ENCODE results near the gene PGS1. TPM values are rescaled to one million over a fixed set of nuclear protein-coding genes. Genes with fewer than 3 reads are reported as not detected.

The PGS1 gene
- total RNA-seq, 1 experiment from 2014 or later: 25.7 TPM

DNA sequence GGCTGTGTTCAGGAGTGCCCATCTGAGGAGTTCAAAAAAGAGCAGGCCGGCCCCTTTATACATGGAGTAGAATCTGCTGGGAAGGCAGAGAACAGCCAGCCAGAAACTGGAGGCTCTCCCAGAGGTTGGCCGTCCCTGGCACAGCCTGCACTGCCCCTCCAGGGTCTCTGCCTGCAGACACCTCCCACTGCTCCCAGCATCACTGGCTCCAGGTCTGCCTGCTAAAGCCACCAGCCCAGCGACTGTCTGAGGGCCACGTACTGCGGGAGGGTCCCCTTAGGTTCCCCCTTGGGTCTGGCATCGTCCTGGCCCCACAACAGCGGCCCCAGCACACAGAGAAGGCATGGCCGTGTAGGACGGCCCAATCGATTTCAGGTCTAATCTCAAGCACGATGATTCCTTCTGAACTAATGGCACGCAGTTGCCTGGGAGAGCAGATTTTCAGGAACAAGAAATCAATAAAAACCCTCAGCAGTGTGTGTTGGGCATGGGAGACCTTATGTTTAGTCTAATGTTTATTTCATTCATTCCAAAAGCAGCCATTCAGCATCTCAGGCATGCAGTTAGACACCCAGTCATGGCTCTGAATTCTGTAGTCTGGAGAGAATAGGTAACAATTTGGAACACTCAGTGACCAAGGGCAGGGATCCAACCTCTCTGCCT lies 95.6 kb downstream of the PGS1 start:
- CTCF ChIA-PET: no interaction called here
- POLR2A ChIA-PET: no interaction called here
- TF ChIP-seq, protein P1, sequence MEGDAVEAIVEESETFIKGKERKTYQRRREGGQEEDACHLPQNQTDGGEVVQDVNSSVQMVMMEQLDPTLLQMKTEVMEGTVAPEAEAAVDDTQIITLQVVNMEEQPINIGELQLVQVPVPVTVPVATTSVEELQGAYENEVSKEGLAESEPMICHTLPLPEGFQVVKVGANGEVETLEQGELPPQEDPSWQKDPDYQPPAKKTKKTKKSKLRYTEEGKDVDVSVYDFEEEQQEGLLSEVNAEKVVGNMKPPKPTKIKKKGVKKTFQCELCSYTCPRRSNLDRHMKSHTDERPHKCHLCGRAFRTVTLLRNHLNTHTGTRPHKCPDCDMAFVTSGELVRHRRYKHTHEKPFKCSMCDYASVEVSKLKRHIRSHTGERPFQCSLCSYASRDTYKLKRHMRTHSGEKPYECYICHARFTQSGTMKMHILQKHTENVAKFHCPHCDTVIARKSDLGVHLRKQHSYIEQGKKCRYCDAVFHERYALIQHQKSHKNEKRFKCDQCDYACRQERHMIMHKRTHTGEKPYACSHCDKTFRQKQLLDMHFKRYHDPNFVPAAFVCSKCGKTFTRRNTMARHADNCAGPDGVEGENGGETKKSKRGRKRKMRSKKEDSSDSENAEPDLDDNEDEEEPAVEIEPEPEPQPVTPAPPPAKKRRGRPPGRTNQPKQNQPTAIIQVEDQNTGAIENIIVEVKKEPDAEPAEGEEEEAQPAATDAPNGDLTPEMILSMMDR (IDR thresholded peaks at IDR 0.05; ENCODE audit: unreplicated experiment): no peak
- no TSS peak for BruUV-seq (replicated peaks)
- Mint-ChIP-seq H3K27ac (ENCODE audit: low read depth, unreplicated experiment) (no peak overlapping the region), H3K4me3 (ENCODE audit: unreplicated experiment) (no peak overlapping the region), H3K36me3 (ENCODE audit: insufficient read depth, unreplicated experiment) (no peaks in the 10 kb centered on the region), H3K9me3 (ENCODE audit: unreplicated experiment) (no peaks in the 10 kb centered on the region), H3K27me3 (ENCODE audit: insufficient read depth, unreplicated experiment) (no peaks in the 10 kb centered on the region), H3K4me1 (ENCODE audit: insufficient read depth, unreplicated experiment) (no peaks in the 10 kb centered on the region)
- intact Hi-C loops (cut with micrococcal nuclease): no loop called here
- DNase-seq (ENCODE audit: unreplicated experiment): no peak

Other genes starting within 250 kb of the PGS1 start
- 3.1 and 7.3 TPM in 2 replicates for gene TMC6, start 249.9 kb upstream of the PGS1 start, total RNA-seq (2022)
- not detected in 2 replicates for gene TMC8, start 247.9 kb upstream of the PGS1 start, total RNA-seq (2022)
- gene C17orf99, start 232.3 kb upstream of the PGS1 start, total RNA-seq (2022): not detected in 2 replicates
- gene SYNGR2, start 210.1 kb upstream of the PGS1 start, total RNA-seq (2022): 52.2 and 54.2 TPM in 2 replicates
- 8.5 and 21.4 TPM in 2 replicates for gene TK1, start 191.6 kb upstream of the PGS1 start, total RNA-seq (2022)
- gene AFMID, start 191.3 kb upstream of the PGS1 start, total RNA-seq (2022): 18.7 and 22.2 TPM in 2 replicates
- 24.6 and 45.6 TPM in 2 replicates for gene BIRC5, start 164.4 kb upstream of the PGS1 start, total RNA-seq (2022)
- not detected in 2 replicates for gene TMEM235, start 147.0 kb upstream of the PGS1 start, total RNA-seq (2022)
- gene SOCS3, start 18.6 kb upstream of the PGS1 start, total RNA-seq (2022): 2.5 and 4.8 TPM in 2 replicates
- gene DNAH17, start 198.7 kb downstream of the PGS1 start, total RNA-seq (2022): not detected in 2 replicates